ENCODE data around the gene SCTR.

SCTR gene

GRCh38 chr2:119523383-119523951 lies 816 bp downstream of the SCTR start:
- Histone ChIP-seq H3K4me3 (ENCODE audit: low read depth, low read length) (no peak overlapping the region), H3K27me3 (replicated peaks) (peaks cover 31% of the 10 kb centered on the region), H3K27ac (no peak overlapping the region), H3K36me3 (replicated peaks) (no peaks in the 10 kb centered on the region)
- no peak for TF ChIP-seq CTCF (IDR thresholded peaks at IDR 0.05; ENCODE audit: low read depth, low read length, missing control alignments)
- DNase-seq, result no peak
- in situ Hi-C loops (cut with HindIII; ENCODE audit: low pct_ligation_motif_present, low sequenced_read_pairs), result no loop called here

- no peak for DNase-seq
- Histone ChIP-seq H3K36me3 (replicated peaks) (no peaks in the 10 kb centered on the region), H3K4me3 (ENCODE audit: low read depth, low read length) (no peak overlapping the region), H3K27me3 (replicated peaks) (peaks cover 31% of the 10 kb centered on the region), H3K27ac (no peak overlapping the region)
- in situ Hi-C loops (cut with HindIII; ENCODE audit: low pct_ligation_motif_present, low sequenced_read_pairs), result no loop called here
- TF ChIP-seq CTCF (IDR thresholded peaks at IDR 0.05; ENCODE audit: low read depth, low read length, missing control alignments), result no peak
Measured at GRCh38 chr2:119522671-119523070, 1.6 kb downstream of the SCTR start.

- TF ChIP-seq CTCF (IDR thresholded peaks at IDR 0.05; ENCODE audit: low read depth, low read length, missing control alignments), result no peak
- no peak for DNase-seq
- Histone ChIP-seq H3K27ac (no peak overlapping the region), H3K27me3 (replicated peaks) (peaks cover 29% of the 10 kb centered on the region), H3K36me3 (replicated peaks) (no peaks in the 10 kb centered on the region), H3K4me3 (ENCODE audit: low read depth, low read length) (no peak overlapping the region)
- in situ Hi-C loops (cut with HindIII; ENCODE audit: low pct_ligation_motif_present, low sequenced_read_pairs), result no loop called here
Measured at GRCh38 chr2:119521433-119522050, 2.7 kb downstream of the SCTR start.

GRCh38 chr2:119520696-119521432 lies 3.4 kb downstream of the SCTR start:
- Histone ChIP-seq H3K4me3 (ENCODE audit: low read depth, low read length) (no peak overlapping the region), H3K27ac (no peak overlapping the region), H3K36me3 (replicated peaks) (no peaks in the 10 kb centered on the region), H3K27me3 (replicated peaks) (peaks cover 29% of the 10 kb centered on the region)
- TF ChIP-seq CTCF (IDR thresholded peaks at IDR 0.05; ENCODE audit: low read depth, low read length, missing control alignments), result no peak
- in situ Hi-C loops (cut with HindIII; ENCODE audit: low pct_ligation_motif_present, low sequenced_read_pairs), result no loop called here
- no peak for DNase-seq

- H3K27me3 ChIP-seq (replicated peaks), result peaks cover 14% of the 10 kb centered on the region
- H3K27ac ChIP-seq, result no peak overlapping the region
- H3K36me3 ChIP-seq (replicated peaks), result no peaks in the 10 kb centered on the region
- no peak for DNase-seq
- no peak overlapping the region for H3K4me3 ChIP-seq (ENCODE audit: low read depth, low read length)
- in situ Hi-C loops (cut with HindIII; ENCODE audit: low pct_ligation_motif_present, low sequenced_read_pairs), result no loop called here
- no peak for TF ChIP-seq CTCF (IDR thresholded peaks at IDR 0.05; ENCODE audit: low read depth, low read length, missing control alignments)
Measured at GRCh38 chr2:119519057-119519408, 5.2 kb downstream of the SCTR start.
